SK-N-MC (cell line): ENCODE measurements around the gene XYLT2.
"Not testable (repeated sequence)": the region's sequence is repeated elsewhere in the genome, so short reads cannot be mapped to it uniquely, and the experiment has no call there.

Experiments
- DNase-seq: peaks from one replicate; pipeline ENCODE4 v3.0.0-alpha.2; 2011; ENCODE audit warnings: low read depth, low spot score
- H3K27ac ChIP-seq: fragments of 200-600 bp; sonication (generic); 2 replicates; pipeline ENCODE4 v1.5.1; 2016; ENCODE audit warnings: mixed run types
- H3K36me3 ChIP-seq: fragments of 200-600 bp; sonication (generic); 2 replicates; pipeline ENCODE4 v1.6.1; 2017; ENCODE audit warnings: antibody characterized with exemption, low read length, mixed read lengths; ENCODE audit not compliant: insufficient read depth
- H3K4me3 ChIP-seq: fragments of 200-600 bp; sonication (generic); 2 replicates; pipeline ENCODE4 v1.5.1; 2016
- H3K9ac ChIP-seq: fragments of 200-600 bp; sonication (generic); 2 replicates; pipeline ENCODE4 v1.8.0; 2017; ENCODE audit warnings: mixed run types, mixed read lengths; ENCODE audit not compliant: insufficient read length
- H3K9me3 ChIP-seq: fragments of 200-600 bp; sonication (generic); 2 replicates; pipeline ENCODE4 v1.6.1; 2017; ENCODE audit warnings: low read depth, mild to moderate bottlenecking, antibody characterized with exemption, low read length, moderate library complexity, mixed read lengths
- EZH2 ChIP-seq: fragments of 200-600 bp; sonication (generic); IDR thresholded peaks from one replicate; pipeline ENCODE4 v1.6.1; 2017; ENCODE audit warnings: antibody characterized with exemption
- FOXP2 ChIP-seq: optimal IDR thresholded peaks from 2 replicates; pipeline ENCODE3; 2011; ENCODE audit warnings: mild to moderate bottlenecking, moderate library complexity; ENCODE audit not compliant: insufficient read depth; ENCODE audit errors: extremely low read length, control extremely low read depth
- POLR2AphosphoS5 ChIP-seq: IDR thresholded peaks from 2 replicates; pipeline ENCODE4 v1.6.1; 2012; ENCODE audit warnings: mild to moderate bottlenecking, low read depth, low read length, borderline replicate concordance

XYLT2 gene

GRCh38 chr17:50396261-50397110 is 50.6 kb downstream of the XYLT2 start:
- TF ChIP-seq EZH2 = no peak
- no peak for TF ChIP-seq FOXP2
- TF ChIP-seq POLR2AphosphoS5 = no peak
- Histone ChIP-seq H3K4me3 (peak overlapping the region; percentile 91), H3K9me3 (no peaks in the 10 kb centered on the region), H3K9ac (peak overlapping the region; percentile 85), H3K36me3 (peaks cover 40% of the 10 kb centered on the region), H3K27ac (no peak overlapping the region)
- DNase-seq = no peak

- Histone ChIP-seq H3K27ac (no peak within 1 kb of the TSS), H3K9me3 (no peaks in the 10 kb centered on the region), H3K36me3 (peaks cover 32% of the 10 kb centered on the region), H3K9ac (peak within 1 kb of the TSS; percentile 85), H3K4me3 (peak within 1 kb of the TSS; percentile 91)
- TF ChIP-seq EZH2 (no peak), POLR2AphosphoS5 (peak; percentile 87), FOXP2 (peak; percentile 72)
- DNase-seq = no peak
These were observed 51.4 kb downstream of the XYLT2 start, which contains the start of gene LRRC59 for GRCh38 chr17:50397111-50397918. LRRC59 (minus strand) TSS chr17:50397523; CDS start chr17:50397317, 206 bp downstream.

GRCh38 chr17:50397919-50398285 is 52.0 kb downstream of the XYLT2 start:
- no peak overlapping the region for H3K27ac ChIP-seq
- peak overlapping the region; percentile 91 for H3K4me3 ChIP-seq
- peaks cover 26% of the 10 kb centered on the region for H3K36me3 ChIP-seq
- TF ChIP-seq EZH2 (no peak), POLR2AphosphoS5 (no peak), FOXP2 (no peak)
- no peak for DNase-seq
- H3K9me3 ChIP-seq = no peaks in the 10 kb centered on the region
- no peak overlapping the region for H3K9ac ChIP-seq

GRCh38 chr17:50398672-50399071 is 52.7 kb downstream of the XYLT2 start:
- not testable (repeated sequence) for H3K27ac ChIP-seq, H3K9ac ChIP-seq, H3K9me3 ChIP-seq, DNase-seq, H3K4me3 ChIP-seq
- H3K36me3 ChIP-seq = peaks cover 18% of the 10 kb centered on the region

GRCh38 chr17:50399591-50399990 is 53.7 kb downstream of the XYLT2 start:
- DNase-seq, H3K27ac ChIP-seq, H3K36me3 ChIP-seq, H3K4me3 ChIP-seq, H3K9me3 ChIP-seq, H3K9ac ChIP-seq: not testable (repeated sequence)

GRCh38 chr17:50405351-50405750 is 59.4 kb downstream of the XYLT2 start:
- not testable (repeated sequence) for H3K9me3 ChIP-seq, H3K36me3 ChIP-seq, H3K4me3 ChIP-seq, DNase-seq, H3K9ac ChIP-seq, H3K27ac ChIP-seq

GRCh38 chr17:50406578-50406977 is 60.7 kb downstream of the XYLT2 start:
- Histone ChIP-seq H3K27ac (no peak overlapping the region), H3K9me3 (no peaks in the 10 kb centered on the region), H3K9ac (no peak overlapping the region), H3K4me3 (no peak overlapping the region), H3K36me3 (no peaks in the 10 kb centered on the region)
- DNase-seq = no peak
- TF ChIP-seq FOXP2 = no peak

GRCh38 chr17:50407921-50408320 is 62.0 kb downstream of the XYLT2 start:
- Histone ChIP-seq H3K27ac (no peak overlapping the region), H3K9me3 (no peaks in the 10 kb centered on the region), H3K4me3 (no peak overlapping the region), H3K36me3 (no peaks in the 10 kb centered on the region), H3K9ac (no peak overlapping the region)
- no peak for DNase-seq
- no peak for TF ChIP-seq EZH2
- no peak for TF ChIP-seq POLR2AphosphoS5
- TF ChIP-seq FOXP2 = no peak
